ENCODE results near the gene SLC6A2. TPM values are rescaled to one million over a fixed set of nuclear protein-coding genes. Genes with fewer than 3 reads are reported as not detected.

Gene SLC6A2
- total RNA-seq, 2 experiments from 2014 or later = not detected

DNA sequence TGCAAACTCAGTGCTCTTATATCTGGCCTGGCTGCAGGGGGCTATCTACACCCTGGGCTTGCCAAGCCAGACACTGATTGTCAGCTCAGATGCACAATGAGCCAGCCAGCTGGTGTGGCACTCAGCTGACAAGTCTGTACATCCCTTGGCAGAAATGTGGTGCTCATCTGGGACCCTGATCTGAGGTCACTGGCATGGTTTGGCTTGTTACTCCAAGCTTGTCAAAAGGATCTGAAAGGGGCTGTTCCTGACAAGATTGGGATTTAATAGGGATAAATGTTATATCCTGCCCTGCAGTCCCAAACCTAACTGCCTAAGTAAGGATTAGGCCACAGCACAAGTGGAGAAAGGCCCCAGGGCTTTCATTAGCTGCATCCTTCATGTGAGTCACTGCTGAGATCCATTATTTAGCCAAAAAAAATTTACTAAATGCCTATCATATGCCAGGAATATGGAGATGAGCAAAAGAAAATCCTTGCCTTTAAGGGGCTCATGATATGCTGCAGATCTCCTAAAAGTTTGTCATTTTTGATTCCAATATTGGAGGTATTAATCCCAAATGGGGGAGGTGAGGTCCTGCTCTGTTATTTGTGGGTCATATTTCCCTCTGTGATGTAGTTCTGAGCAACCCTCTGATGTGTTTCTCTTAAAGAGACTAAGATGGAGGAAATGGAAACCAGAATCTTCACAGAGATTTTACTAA is 6.3 kb downstream of the SLC6A2 start:
- no peaks in the 10 kb centered on the region for H3K9me2 ChIP-seq (ENCODE audit: insufficient read depth, low read length)
- CTCF ChIA-PET (ENCODE audit: unreplicated experiment) = interaction anchor here (0.6 kb wide), 1 partner anchor 191 kb away, joined by 3 read pairs; no protein-coding TSS in a partner anchor
- H3K4me2 ChIP-seq (ENCODE audit: low read length) = no peak overlapping the region
- intact Hi-C loops (cut with micrococcal nuclease; ENCODE audit: unreplicated experiment) = no loop called here
- no peaks in the 10 kb centered on the region for H4K20me1 ChIP-seq (ENCODE audit: insufficient read depth, low read length)
- no peaks in the 10 kb centered on the region for H3K4me1 ChIP-seq (ENCODE audit: insufficient read depth, low read length, poor library complexity, severe bottlenecking)
- no peak overlapping the region for H2AFZ ChIP-seq (ENCODE audit: low read length)
- H3K4me3 ChIP-seq (ENCODE audit: low read depth, low read length, poor library complexity, severe bottlenecking) = no peak overlapping the region
- POLR2A ChIA-PET = no interaction called here
- DNase-seq (ENCODE audit: low spot score) = no peak
- no TSS peak for BruUV-seq (replicated peaks)
- no peaks in the 10 kb centered on the region for H3K36me3 ChIP-seq (ENCODE audit: insufficient read depth, low read length)
- TF ChIP-seq, protein P1, sequence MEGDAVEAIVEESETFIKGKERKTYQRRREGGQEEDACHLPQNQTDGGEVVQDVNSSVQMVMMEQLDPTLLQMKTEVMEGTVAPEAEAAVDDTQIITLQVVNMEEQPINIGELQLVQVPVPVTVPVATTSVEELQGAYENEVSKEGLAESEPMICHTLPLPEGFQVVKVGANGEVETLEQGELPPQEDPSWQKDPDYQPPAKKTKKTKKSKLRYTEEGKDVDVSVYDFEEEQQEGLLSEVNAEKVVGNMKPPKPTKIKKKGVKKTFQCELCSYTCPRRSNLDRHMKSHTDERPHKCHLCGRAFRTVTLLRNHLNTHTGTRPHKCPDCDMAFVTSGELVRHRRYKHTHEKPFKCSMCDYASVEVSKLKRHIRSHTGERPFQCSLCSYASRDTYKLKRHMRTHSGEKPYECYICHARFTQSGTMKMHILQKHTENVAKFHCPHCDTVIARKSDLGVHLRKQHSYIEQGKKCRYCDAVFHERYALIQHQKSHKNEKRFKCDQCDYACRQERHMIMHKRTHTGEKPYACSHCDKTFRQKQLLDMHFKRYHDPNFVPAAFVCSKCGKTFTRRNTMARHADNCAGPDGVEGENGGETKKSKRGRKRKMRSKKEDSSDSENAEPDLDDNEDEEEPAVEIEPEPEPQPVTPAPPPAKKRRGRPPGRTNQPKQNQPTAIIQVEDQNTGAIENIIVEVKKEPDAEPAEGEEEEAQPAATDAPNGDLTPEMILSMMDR (conservative IDR thresholded peaks at IDR 0.05; ENCODE audit: low read length) = no peak
- no peak for TF ChIP-seq EZH2phosphoT487 (IDR thresholded peaks at IDR 0.05; ENCODE audit: borderline replicate concordance, low read depth, low read length)
- H3K79me2 ChIP-seq (ENCODE audit: insufficient read depth, low read depth, low read length) = no peaks in the 10 kb centered on the region
- H3K27ac ChIP-seq (ENCODE audit: low read depth, low read length, poor library complexity, severe bottlenecking) = no peak overlapping the region
- no peaks in the 10 kb centered on the region for H3K9me3 ChIP-seq (ENCODE audit: low read length)

DNA sequence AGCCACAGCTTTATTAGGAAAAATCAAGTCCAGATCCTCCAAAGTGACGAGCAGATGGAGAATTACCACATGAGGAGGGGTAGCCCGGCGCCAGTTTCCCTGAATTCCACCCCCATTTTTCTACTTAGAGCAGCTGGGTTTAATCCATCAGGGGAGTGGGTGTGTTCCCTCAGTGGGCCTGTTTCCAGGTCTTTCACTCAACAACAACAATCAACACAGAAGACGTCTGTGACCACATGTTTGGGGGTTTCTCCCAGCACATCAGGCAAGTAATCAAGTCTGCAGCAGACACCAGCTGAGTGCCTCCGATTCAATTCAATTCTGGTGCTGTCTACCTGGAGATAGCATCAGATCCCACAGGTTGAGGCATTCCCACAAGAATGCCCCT is 6.8 kb downstream of the SLC6A2 start:
- POLR2A ChIA-PET = no interaction called here
- H3K9me3 ChIP-seq (ENCODE audit: low read length) = no peaks in the 10 kb centered on the region
- no peak overlapping the region for H2AFZ ChIP-seq (ENCODE audit: low read length)
- no peaks in the 10 kb centered on the region for H3K36me3 ChIP-seq (ENCODE audit: insufficient read depth, low read length)
- no peak for TF ChIP-seq EZH2phosphoT487 (IDR thresholded peaks at IDR 0.05; ENCODE audit: borderline replicate concordance, low read depth, low read length)
- no peak overlapping the region for H3K4me2 ChIP-seq (ENCODE audit: low read length)
- H3K4me1 ChIP-seq (ENCODE audit: insufficient read depth, low read length, poor library complexity, severe bottlenecking) = no peaks in the 10 kb centered on the region
- H3K9me2 ChIP-seq (ENCODE audit: insufficient read depth, low read length) = no peaks in the 10 kb centered on the region
- CTCF ChIA-PET (ENCODE audit: unreplicated experiment) = interaction anchor here (0.6 kb wide), 1 partner anchor 191 kb away, joined by 3 read pairs; no protein-coding TSS in a partner anchor
- no peaks in the 10 kb centered on the region for H3K79me2 ChIP-seq (ENCODE audit: insufficient read depth, low read depth, low read length)
- no peaks in the 10 kb centered on the region for H4K20me1 ChIP-seq (ENCODE audit: insufficient read depth, low read length)
- no peak for DNase-seq (ENCODE audit: low spot score)
- no peak overlapping the region for H3K27ac ChIP-seq (ENCODE audit: low read depth, low read length, poor library complexity, severe bottlenecking)
- no TSS peak for BruUV-seq (replicated peaks)
- no peak overlapping the region for H3K4me3 ChIP-seq (ENCODE audit: low read depth, low read length, poor library complexity, severe bottlenecking)
- intact Hi-C loops (cut with micrococcal nuclease; ENCODE audit: unreplicated experiment) = no loop called here

DNA sequence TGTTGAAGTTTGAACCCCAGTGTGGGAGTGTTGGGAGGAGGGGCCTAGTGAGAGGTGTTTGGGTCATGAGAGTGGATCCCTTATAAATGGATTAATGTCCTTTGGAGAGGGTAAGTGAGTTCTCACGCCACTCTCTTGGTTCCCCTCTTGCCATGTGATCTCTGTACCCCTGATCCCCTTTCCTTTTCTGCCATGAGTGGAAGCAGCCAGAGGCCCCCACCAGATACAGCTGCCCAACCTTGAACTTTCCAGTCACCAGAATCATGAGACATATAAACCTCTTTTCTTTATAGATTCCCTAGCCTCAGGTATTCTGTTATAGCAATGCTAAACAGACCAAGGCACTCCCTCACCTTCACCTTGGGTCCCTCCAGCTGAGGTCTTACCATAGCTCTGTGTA is 7.4 kb downstream of the SLC6A2 start:
- DNase-seq (ENCODE audit: low spot score) = no peak
- intact Hi-C loops (cut with micrococcal nuclease; ENCODE audit: unreplicated experiment) = no loop called here
- H3K27ac ChIP-seq (ENCODE audit: low read depth, low read length, poor library complexity, severe bottlenecking) = no peak overlapping the region
- H2AFZ ChIP-seq (ENCODE audit: low read length) = no peak overlapping the region
- no TSS peak for BruUV-seq (replicated peaks)
- H3K4me1 ChIP-seq (ENCODE audit: insufficient read depth, low read length, poor library complexity, severe bottlenecking) = no peaks in the 10 kb centered on the region
- H3K9me2 ChIP-seq (ENCODE audit: insufficient read depth, low read length) = no peaks in the 10 kb centered on the region
- ChIA-PET CTCF (ENCODE audit: unreplicated experiment) (no interaction called here), POLR2A (no interaction called here)
- TF ChIP-seq EZH2phosphoT487 (IDR thresholded peaks at IDR 0.05; ENCODE audit: borderline replicate concordance, low read depth, low read length) = no peak
- TF ChIP-seq, protein P1 (conservative IDR thresholded peaks at IDR 0.05; ENCODE audit: low read length) = no peak
- no peaks in the 10 kb centered on the region for H3K79me2 ChIP-seq (ENCODE audit: insufficient read depth, low read depth, low read length)
- no peak overlapping the region for H3K4me3 ChIP-seq (ENCODE audit: low read depth, low read length, poor library complexity, severe bottlenecking)
- H3K9me3 ChIP-seq (ENCODE audit: low read length) = no peaks in the 10 kb centered on the region
- H4K20me1 ChIP-seq (ENCODE audit: insufficient read depth, low read length) = no peaks in the 10 kb centered on the region
- H3K36me3 ChIP-seq (ENCODE audit: insufficient read depth, low read length) = no peaks in the 10 kb centered on the region
- H3K4me2 ChIP-seq (ENCODE audit: low read length) = no peak overlapping the region
